Subcutaneous adipose tissue (tissue), 4 donors: ENCODE results near the gene FHOD3. TPM values are rescaled to one million over a fixed set of nuclear protein-coding genes. Genes with fewer than 3 reads are reported as not detected.

Source experiments
- CTCF ChIP-seq: fragments of 450-650 bp; IDR thresholded peaks from one replicate; pipeline ENCODE4 v1.5.1; 2016; ENCODE audit warnings: low read depth, mild to moderate bottlenecking, control low read depth, antibody characterized with exemption, moderate library complexity
- total RNA-seq, 4 donors: library from RNA; depleted of rRNA; stranded (reverse); fragments of >200 nt; gene quantifications; one replicate each; pipeline ENCODE4 v1.1.0, GENCODE V29; 2016

The FHOD3 gene
- total RNA-seq, 4 donors from 2014 or later = 1.5 to 5.4 (median 3.3) TPM

GRCh38 chr18:36771245-36771644 lies 473.7 kb downstream of the FHOD3 start:
- TF ChIP-seq CTCF = no peak

- TF ChIP-seq CTCF = no peak
Measured at GRCh38 chr18:36772241-36772723, 474.8 kb downstream of the FHOD3 start.

GRCh38 chr18:36775396-36775795 lies 477.9 kb downstream of the FHOD3 start:
- no peak for TF ChIP-seq CTCF

GRCh38 chr18:36776650-36777049 lies 479.1 kb downstream of the FHOD3 start:
- TF ChIP-seq CTCF = no peak

GRCh38 chr18:36777566-36777965 lies 480.1 kb downstream of the FHOD3 start:
- no peak for TF ChIP-seq CTCF

GRCh38 chr18:36780748-36781147 lies 483.2 kb downstream of the FHOD3 start:
- TF ChIP-seq CTCF = no peak

GRCh38 chr18:36782710-36783109 lies 485.2 kb downstream of the FHOD3 start:
- no peak for TF ChIP-seq CTCF
